Frontal cortex (tissue), 1 donor: Measurements from ENCODE around the gene NPIPA1. TPM values are rescaled to one million over a fixed set of nuclear protein-coding genes. Genes with fewer than 3 reads are reported as not detected.

Source experiments
- small RNA-seq: library from RNA; depleted of rRNA; stranded (forward); fragments of <200 nt; gene quantifications from one replicate; pipeline ENCODE3, GENCODE V24; 2014
- total RNA-seq: library from RNA; depleted of rRNA; stranded (reverse); fragments of >200 nt; gene quantifications from one replicate; pipeline ENCODE4 v1.2.3, GENCODE V29; 2014

NPIPA1 gene
- total RNA-seq, 1 donor from 2014 or later = 48.9 TPM

Small RNA genes lying within 50 kb of the gene (small RNA-seq; reads per million reads assigned to genes)
- gene AC138932.4 (not detected), gene MIR3180-1 (not detected), gene MIR3670-1 (not detected), gene MIR6511A1 (not detected), gene MIR6770-1 (not detected), gene RF00019 (not detected)

Other genes starting within 250 kb of the NPIPA1 start
- not detected for gene PLA2G10, start 243.1 kb upstream of the NPIPA1 start, total RNA-seq
- gene NPIPA3, start 234.0 kb upstream of the NPIPA1 start, total RNA-seq = 0.41 TPM
- 0.41 TPM for gene NPIPA2, start 194.9 kb upstream of the NPIPA1 start, total RNA-seq
- 57.1 TPM for gene NOMO1, start 103.7 kb upstream of the NPIPA1 start, total RNA-seq
- 58.3 TPM for gene PDXDC1, start 37.6 kb downstream of the NPIPA1 start, total RNA-seq
- 35.1 TPM for gene NTAN1, start 118.6 kb downstream of the NPIPA1 start, total RNA-seq
- gene RRN3, start 156.8 kb downstream of the NPIPA1 start, total RNA-seq = 84.4 TPM